GM23338 (cell line): Measurements from ENCODE around the gene VSTM2L. TPM values are rescaled to one million over a fixed set of nuclear protein-coding genes. Genes with fewer than 3 reads are reported as not detected.
A peak's percentile ranks its signal among the peaks of the same experiment; 100 is the strongest.

ENCODE experiments used
- ATAC-seq: fragments of 200-7000 bp; cut with Tn5 transposase; 3 replicates; pipeline ENCODE4 v1.9.1; 2020
- DNase-seq: peaks from one replicate; pipeline ENCODE4 v3.0.0-alpha.2; 2015; ENCODE audit warnings: low spot score
- H2AFZ ChIP-seq: fragments of 200-600 bp; sonication (generic); 2 replicates; pipeline ENCODE4 v1.8.0; 2016; ENCODE audit warnings: antibody characterized with exemption, mild to moderate bottlenecking, moderate library complexity
- H3F3A ChIP-seq: fragments of 200-600 bp; sonication (generic); replicated peaks from 2 replicates; pipeline ENCODE4 v1.8.0; 2017; ENCODE audit warnings: antibody characterized with exemption, mixed run types, low read depth
- H3K27ac ChIP-seq: fragments of 200-600 bp; sonication (generic); 2 replicates; pipeline ENCODE4 v1.6.1; 2016; ENCODE audit warnings: low read depth
- H3K27me3 ChIP-seq: fragments of 200-600 bp; sonication (generic); 2 replicates; pipeline ENCODE4 v1.8.0; 2016; ENCODE audit warnings: mild to moderate bottlenecking, mixed run types, moderate library complexity; ENCODE audit not compliant: insufficient read depth
- H3K36me3 ChIP-seq: fragments of 200-600 bp; sonication (generic); 2 replicates; pipeline ENCODE4 v1.8.0; 2016; ENCODE audit warnings: mild to moderate bottlenecking; ENCODE audit not compliant: insufficient read depth
- H3K4me1 ChIP-seq: fragments of 200-600 bp; sonication (generic); 2 replicates; pipeline ENCODE4 v1.8.0; 2016; ENCODE audit warnings: mild to moderate bottlenecking, moderate library complexity; ENCODE audit not compliant: insufficient read depth
- H3K4me2 ChIP-seq: fragments of 200-600 bp; sonication (generic); 2 replicates; pipeline ENCODE4 v1.7.1; 2017; ENCODE audit warnings: mixed run types
- H3K4me3 ChIP-seq: fragments of 200-600 bp; sonication (generic); 2 replicates; pipeline ENCODE4 v1.6.1; 2016; ENCODE audit warnings: mixed run types
- H3K79me2 ChIP-seq: fragments of 200-600 bp; sonication (generic); replicated peaks from 2 replicates; pipeline ENCODE4 v1.8.0; 2017; ENCODE audit warnings: mild to moderate bottlenecking; ENCODE audit not compliant: insufficient read depth
- H3K9me2 ChIP-seq: fragments of 200-600 bp; sonication (generic); 2 replicates; pipeline ENCODE4 v1.8.0; 2017; ENCODE audit not compliant: insufficient read depth
- H4K20me1 ChIP-seq: fragments of 200-600 bp; sonication (generic); replicated peaks from 2 replicates; pipeline ENCODE4 v1.8.0; 2017; ENCODE audit warnings: mild to moderate bottlenecking; ENCODE audit not compliant: insufficient read depth
- H3K27ac Mint-ChIP-seq: 2 replicates; pipeline ENCODE4 v1.8.0; 2020; ENCODE audit warnings: inconsistent platforms, mild to moderate bottlenecking, moderate library complexity, mixed read lengths
- H3K27me3 Mint-ChIP-seq: 3 replicates; pipeline ENCODE4 v1.8.0; 2022; ENCODE audit warnings: low read depth, mild to moderate bottlenecking, moderate library complexity, mixed read lengths, inconsistent platforms; ENCODE audit not compliant: insufficient read depth, poor library complexity
- H3K36me3 Mint-ChIP-seq: 3 replicates; pipeline ENCODE4 v1.8.0; 2021; ENCODE audit warnings: low read depth, mild to moderate bottlenecking, inconsistent platforms, moderate library complexity, mixed read lengths
- H3K4me1 Mint-ChIP-seq: 3 replicates; pipeline ENCODE4 v1.8.0; 2020; ENCODE audit warnings: mild to moderate bottlenecking, inconsistent platforms, mixed read lengths
- H3K4me3 Mint-ChIP-seq: 3 replicates; pipeline ENCODE4 v1.8.0; 2021; ENCODE audit warnings: moderate library complexity, mild to moderate bottlenecking, inconsistent platforms, mixed read lengths
- H3K9me3 Mint-ChIP-seq: 3 replicates; pipeline ENCODE4 v1.8.0; 2020; ENCODE audit warnings: moderate library complexity, mild to moderate bottlenecking, inconsistent platforms, mixed read lengths
- CREB1 ChIP-seq: fragments of 250-450 bp; sonication (Bioruptor Pico); IDR thresholded peaks from 2 replicates; pipeline ENCODE4 v1.5.0; 2020; ENCODE audit warnings: low read depth, mild to moderate bottlenecking, moderate library complexity
- CTCF ChIP-seq, 2 experiments: fragments of 200-600 bp in 1 of 2; sonication (generic) in 1 of 2; conservative IDR thresholded peaks; 2 replicates each; pipeline versions ENCODE4 v1.5.1 to v1.6.1; 2016 to 2017; ENCODE audit warnings: antibody characterized with exemption in 2 of 2, low read depth in 2 of 2, mild to moderate bottlenecking in 2 of 2, moderate library complexity in 1 of 2
- EZH2phosphoT487 ChIP-seq: fragments of 200-600 bp; sonication (generic); IDR thresholded peaks from one replicate; pipeline ENCODE4 v1.8.1; 2018; ENCODE audit warnings: antibody characterized with exemption; ENCODE audit not compliant: unreplicated experiment
- JUNB ChIP-seq: IDR thresholded peaks from one replicate; pipeline ENCODE4 v1.6.1; 2016; ENCODE audit warnings: antibody characterized with exemption; ENCODE audit not compliant: unreplicated experiment
- POLR2AphosphoS5 ChIP-seq: IDR thresholded peaks from 2 replicates; pipeline ENCODE4 v1.6.1; 2016; ENCODE audit warnings: antibody characterized with exemption, low read depth
- ZNF462 ChIP-seq: fragments of 250-450 bp; sonication (Bioruptor Pico); IDR thresholded peaks from 2 replicates; pipeline ENCODE4 v1.5.0; 2020; ENCODE audit warnings: mild to moderate bottlenecking, moderate library complexity
- polyA plus RNA-seq: library from polyadenylated mRNA; unstranded; fragments of >200 nt; fragmentation: Nextera tagmentation; extraction: Ambion mirVana; gene quantifications from 2 replicates; pipeline ENCODE4 v1.2.1, GENCODE V29; 2016
- total RNA-seq: library from RNA; depleted of rRNA; stranded (reverse); fragments of >200 nt; shearing (Covaris generic); gene quantifications from 2 replicates; pipeline ENCODE4 v1.2.3, GENCODE V29; 2014

The VSTM2L gene
- total and polyA plus RNA-seq, 2 experiments from 2014 or later: 0.60 to 1.9 TPM

- peaks cover 5% of the 10 kb centered on the region; the same call in 1 of the 2 replicates for H3K4me1 ChIP-seq
- Mint-ChIP-seq H3K4me3 (no peak overlapping the region), H3K4me1 (peaks cover 3% of the 10 kb centered on the region), H3K27ac (no peak overlapping the region), H3K27me3 (peaks cover 6% of the 10 kb centered on the region), H3K9me3 (no peaks in the 10 kb centered on the region), H3K36me3 (no peaks in the 10 kb centered on the region)
- H3F3A ChIP-seq: no peaks in the 10 kb centered on the region
- no peak overlapping the region for H3K4me3 ChIP-seq
- peak; percentile 59 for DNase-seq
- H3K27me3 ChIP-seq: no peaks in the 10 kb centered on the region
- H3K4me2 ChIP-seq: no peak overlapping the region
- no peaks in the 10 kb centered on the region for H3K9me2 ChIP-seq
- no peaks in the 10 kb centered on the region for H4K20me1 ChIP-seq
- no peak overlapping the region for H2AFZ ChIP-seq
- TF ChIP-seq POLR2AphosphoS5 (no peak), ZNF462 (CRISPR knock-in tag) (peak; percentile 27; the same call in 1 of the 2 replicates), CTCF (conservative IDR thresholded peaks at IDR 0.05; ENCODE audit: low read depth in 2 of 2) (peak; percentile 66 to 82)
- H3K36me3 ChIP-seq: no peaks in the 10 kb centered on the region
- H3K27ac ChIP-seq: no peak overlapping the region
- ATAC-seq: peak; percentile 63
- H3K79me2 ChIP-seq: no peaks in the 10 kb centered on the region
These were observed 38.4 kb downstream of the VSTM2L start for GRCh38 chr20:37941332-37941731.

- Histone ChIP-seq H3K36me3 (no peaks in the 10 kb centered on the region), H3K4me1 (peaks cover 5% of the 10 kb centered on the region; the same call in 1 of the 2 replicates), H4K20me1 (no peaks in the 10 kb centered on the region), H2AFZ (no peak overlapping the region), H3K9me2 (no peaks in the 10 kb centered on the region), H3K27me3 (no peaks in the 10 kb centered on the region), H3K4me3 (no peak overlapping the region), H3K4me2 (no peak overlapping the region), H3F3A (no peaks in the 10 kb centered on the region), H3K27ac (no peak overlapping the region), H3K79me2 (no peaks in the 10 kb centered on the region)
- Mint-ChIP-seq H3K4me3 (no peak overlapping the region), H3K27ac (no peak overlapping the region), H3K9me3 (no peaks in the 10 kb centered on the region), H3K27me3 (peaks cover 6% of the 10 kb centered on the region), H3K4me1 (peaks cover 3% of the 10 kb centered on the region), H3K36me3 (no peaks in the 10 kb centered on the region)
- ATAC-seq (no peak), DNase-seq (no peak)
- no peak for TF ChIP-seq CREB1
- no peak for TF ChIP-seq JUNB
- no peak for TF ChIP-seq POLR2AphosphoS5
- no peak for TF ChIP-seq EZH2phosphoT487
These were observed 39.1 kb downstream of the VSTM2L start for GRCh38 chr20:37941992-37942391.
